Peyer's patch (tissue), 4 donors: ENCODE results near the gene ACSL4.

Experiments
- CTCF ChIP-seq, 6 experiments: fragments of 450-650 bp in 4 of 6; fragments of 200-600 bp in 2 of 6; sonication (generic) in 1 of 6; IDR thresholded peaks; one replicate each; pipeline ENCODE4 v1.5.1; 2017 to 2019; ENCODE audit warnings: antibody characterized with exemption in 6 of 6, mild to moderate bottlenecking in 3 of 6, moderate library complexity in 1 of 6
- POLR2A ChIP-seq, 2 donors: fragments of 450-650 bp; IDR thresholded peaks; one replicate each; pipeline ENCODE4 v1.5.1; 2017; ENCODE audit warnings: antibody characterized with exemption in 2 of 2, mild to moderate bottlenecking in 2 of 2, moderate library complexity in 2 of 2

DNA sequence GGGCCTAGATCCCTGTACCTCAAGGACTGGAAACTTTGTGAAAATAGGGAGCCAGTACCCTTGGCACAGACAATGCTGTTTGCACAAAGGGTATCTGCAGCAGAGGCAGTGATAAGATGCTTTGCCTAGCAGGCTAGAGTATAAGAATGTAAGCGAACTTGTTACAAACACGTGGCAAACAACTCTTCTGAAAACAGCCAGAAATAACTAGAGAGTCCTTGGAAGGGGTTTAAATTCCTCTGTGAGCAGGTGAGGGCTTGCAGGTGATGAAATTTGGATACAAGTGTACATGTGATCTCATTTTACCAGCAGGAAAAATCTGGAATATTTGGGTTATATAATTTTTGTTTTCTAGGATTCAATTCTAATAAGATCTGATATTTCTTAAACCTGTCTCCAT is 18.6 kb upstream of the ACSL4 start:
- TF ChIP-seq CTCF (IDR thresholded peaks at IDR 0.05), result no peak
- no peak for TF ChIP-seq POLR2A (IDR thresholded peaks at IDR 0.05)
